K562 (cell line): Measurements from ENCODE around the gene SLC2A4RG. TPM values are rescaled to one million over a fixed set of nuclear protein-coding genes. Genes with fewer than 3 reads are reported as not detected.

ENCODE experiments used
- ATAC-seq: fragments of 200-7000 bp; cut with Tn5 transposase; 3 replicates; pipeline ENCODE4 v1.9.1; 2020; ENCODE audit warnings: moderate library complexity
- BruUV-seq: library from RNA; stranded (reverse); fragments of 400-500 nt; replicated peaks from 2 replicates; lab custom pipeline; 2021; lab: Mats Ljungman, UMichigan
- CTCF ChIA-PET: fragments of 300-600 bp; formaldehyde crosslinking; extraction: SDS; loops from one replicate; lab custom pipeline; 2021; ENCODE audit warnings: low intra/inter-chr PET ratio; lab: Yijun Ruan, JAX
- POLR2A ChIA-PET: fragments of 300-600, 350-650 bp; sonication (Branson Sonifier 250); formaldehyde crosslinking; extraction: SDS; loops from one replicate; lab custom pipeline; 2021; ENCODE audit warnings: antibody characterized with exemption, inconsistent platforms; lab: Yijun Ruan, JAX
- DNase-seq, 4 experiments: peaks; one replicate each; pipeline versions ENCODE4 v3.0.0 to v3.0.0-alpha.2; 2011 to 2018; ENCODE audit warnings: low spot score in 3 of 4, mixed read lengths in 3 of 4; ENCODE audit errors: extremely low read depth in 1 of 4
- FAIRE-seq: peaks from 2 replicates; lab custom pipeline; 2011; peaks lifted over from hg19 to GRCh38; lab: Jason Lieb, UNC
- H2AFZ ChIP-seq: 2 replicates; pipeline ENCODE4 v1.6.0; 2011; ENCODE audit warnings: low read depth, low read length, control low read depth, inconsistent platforms
- H3K27ac ChIP-seq: fragments of 200-600 bp; 3 replicates; pipeline ENCODE4 v1.8.0; 2011; ENCODE audit warnings: low read depth, mild to moderate bottlenecking, control low read depth, inconsistent platforms, low read length, moderate library complexity, mixed read lengths; ENCODE audit errors: extremely low read depth
- H3K27me3 ChIP-seq, 2 experiments: fragments of 300-600 bp in 1 of 2; 2 replicates in 1 of 2; 3 replicates in 1 of 2; pipeline versions ENCODE4 v1.6.0 to v1.8.0; 2011; ENCODE audit warnings: inconsistent platforms in 2 of 2, low read length in 2 of 2, mild to moderate bottlenecking in 1 of 2, mixed read lengths in 1 of 2, moderate library complexity in 1 of 2; ENCODE audit not compliant: control insufficient read depth in 2 of 2, insufficient read depth in 2 of 2
- H3K36me3 ChIP-seq: fragments of 300-600 bp; 3 replicates; pipeline ENCODE4 v1.8.0; 2011; ENCODE audit warnings: mild to moderate bottlenecking, low read length, inconsistent platforms; ENCODE audit not compliant: control insufficient read depth, insufficient read depth
- H3K4me1 ChIP-seq, 2 experiments: fragments of 200-600 bp in 1 of 2; replicated peaks in 1 of 2; 2 replicates in 1 of 2; 3 replicates in 1 of 2; pipeline versions ENCODE4 v1.5.1 to v1.8.0; 2011; ENCODE audit warnings: inconsistent platforms in 2 of 2, low read length in 2 of 2, mild to moderate bottlenecking in 1 of 2, mixed read lengths in 1 of 2, moderate library complexity in 1 of 2; ENCODE audit not compliant: control insufficient read depth in 2 of 2, insufficient read depth in 2 of 2
- H3K4me2 ChIP-seq: 2 replicates; pipeline ENCODE4 v1.6.1; 2011; ENCODE audit warnings: low read length, control low read depth, inconsistent platforms, mixed read lengths; ENCODE audit not compliant: insufficient read depth
- H3K4me3 ChIP-seq: fragments of 200-600 bp; sonication (generic), shearing (Covaris generic); 2 replicates; pipeline ENCODE4 v1.5.1; 2016; ENCODE audit warnings: control low read depth, inconsistent platforms
- H3K79me2 ChIP-seq: fragments of 200-600 bp; 3 replicates; pipeline ENCODE4 v1.8.0; 2011; ENCODE audit warnings: low read length, inconsistent platforms; ENCODE audit not compliant: control insufficient read depth, insufficient read depth
- H3K9ac ChIP-seq, 2 experiments: 2 replicates each; pipeline versions ENCODE4 v1.6.0 to v1.6.1; 2011; ENCODE audit warnings: low read depth in 2 of 2, low read length in 2 of 2, control low read depth in 1 of 2, inconsistent platforms in 1 of 2, mild to moderate bottlenecking in 1 of 2, mixed read lengths in 1 of 2; ENCODE audit not compliant: insufficient read depth in 1 of 2
- H3K9me1 ChIP-seq: one replicate; pipeline ENCODE4 v1.6.0; 2011; ENCODE audit warnings: inconsistent platforms, mild to moderate bottlenecking, low read length, moderate library complexity; ENCODE audit not compliant: control insufficient read depth, insufficient read depth
- H3K9me3 ChIP-seq: replicated peaks from 2 replicates; pipeline ENCODE4 v1.5.1; 2011; ENCODE audit warnings: low read depth, low read length, inconsistent platforms; ENCODE audit not compliant: control insufficient read depth, insufficient read depth
- H4K20me1 ChIP-seq: replicated peaks from 2 replicates; pipeline ENCODE4 v1.6.1; 2011; ENCODE audit warnings: low read length, inconsistent platforms, mixed read lengths; ENCODE audit not compliant: control insufficient read depth, insufficient read depth
- HDGF ChIP-seq: fragments of 450-650 bp; IDR thresholded peaks from 2 replicates; pipeline ENCODE4 v1.6.1; 2016
- MCM2 ChIP-seq: fragments of 450-650 bp; IDR thresholded peaks from 2 replicates; pipeline ENCODE4 v1.6.1; 2017; ENCODE audit warnings: low read depth, mild to moderate bottlenecking
- MNT ChIP-seq, 2 experiments: fragments of 450-650 bp; conservative IDR thresholded peaks; 2 replicates each; pipeline ENCODE4 v1.6.1; 2017; ENCODE audit warnings: mild to moderate bottlenecking in 2 of 2, moderate library complexity in 2 of 2
- SIN3A ChIP-seq, 2 experiments: fragments of 150-350 bp in 1 of 2; IDR thresholded peaks; 2 replicates each; pipeline ENCODE4 v1.6.1; 2011 to 2016; ENCODE audit warnings: borderline replicate concordance in 2 of 2, low read depth in 2 of 2, low read length in 2 of 2, mild to moderate bottlenecking in 2 of 2, moderate library complexity in 2 of 2; ENCODE audit not compliant: control insufficient read depth in 1 of 2
- SPI1 ChIP-seq: IDR thresholded peaks from 2 replicates; pipeline ENCODE4 v1.6.1; 2011; ENCODE audit warnings: low read depth, low read length, control low read depth, borderline replicate concordance
- TBL1XR1 ChIP-seq, 2 experiments: IDR thresholded peaks; 2 replicates each; pipeline ENCODE4 v1.6.1; 2012; ENCODE audit warnings: improper control_type of control experiment in 2 of 2, low read length in 2 of 2, mild to moderate bottlenecking in 1 of 2
- TFAP4 ChIP-seq: sonication (generic); formaldehyde crosslinking; IDR thresholded peaks from 2 replicates; pipeline ENCODE4 v1.8.0; 2022; ENCODE audit warnings: missing genetic modification reagents, mild to moderate bottlenecking, moderate library complexity, borderline replicate concordance
- ZBTB7A ChIP-seq: IDR thresholded peaks from 2 replicates; pipeline ENCODE4 v1.6.1; 2011; ENCODE audit warnings: low read depth, mild to moderate bottlenecking, low read length, moderate library complexity, borderline replicate concordance; ENCODE audit not compliant: control insufficient read depth
- ZFP1 ChIP-seq: fragments of 450-650 bp; formaldehyde crosslinking; IDR thresholded peaks from 2 replicates; pipeline ENCODE4 v1.4.0; 2020; ENCODE audit warnings: mild to moderate bottlenecking, mixed read lengths
- ZNF316 ChIP-seq: fragments of 450-650 bp; IDR thresholded peaks from 2 replicates; pipeline ENCODE4 v1.6.1; 2016
- ZNF347 ChIP-seq: fragments of 450-650 bp; formaldehyde crosslinking; IDR thresholded peaks from 2 replicates; pipeline ENCODE4 v1.4.0; 2020; ENCODE audit warnings: low read depth, mild to moderate bottlenecking, moderate library complexity
- WGBS: fragments of 100-300 bp; shearing (Covaris generic); methylation state at CpG from one replicate; pipeline ENCODE4 v1.1.6; 2016; ENCODE audit warnings: low coverage, mixed read lengths; ENCODE audit not compliant: insufficient coverage; ENCODE audit errors: missing lambda C conversion rate; 5-methylcytosine and 5-hydroxymethylcytosine counted together
- in situ Hi-C: fragments of 300-500 bp; cut with MboI; formaldehyde crosslinking; loops from 4 replicates; pipeline ENCODE4 v1.15.0; 2018; ENCODE audit warnings: inconsistent platforms, mixed read lengths
- intact Hi-C: fragments of 100-400 bp; cut with micrococcal nuclease; formaldehyde crosslinking; loops from 2 replicates; pipeline ENCODE4 v1.14.2; 2022
- polyA plus RNA-seq, 8 experiments: library from polyadenylated mRNA; depleted of rRNA in 4 of 8; stranded (reverse) in 5 of 8; unstranded in 3 of 8; fragments of >200 nt; fragmentation: Nextera tagmentation in 2 of 8; fragmentation: Illumina TruSeq in 1 of 8; extraction: Ambion mirVana in 2 of 8; extraction: Trizol in 1 of 8; gene quantifications; 2 replicates each; pipeline versions ENCODE4 v1.2.1 to v1.2.3, GENCODE V29; 2011 to 2014; ENCODE audit warnings: inconsistent platforms in 1 of 8, missing spikeins in 1 of 8
- total RNA-seq, 7 experiments: library from RNA; depleted of rRNA in 6 of 7; stranded (reverse); fragments of >200 nt in 6 of 7; fragmentation: Illumina TruSeq in 2 of 7; extraction: Trizol in 2 of 7; gene quantifications; 2 replicates each; pipeline versions ENCODE4 v1.2.1 to v1.2.3, GENCODE V29; 2011 to 2021; ENCODE audit warnings: low replicate concordance in 1 of 7

Gene SLC2A4RG
- total and polyA plus RNA-seq, 9 of the 15 experiments (the other 6 are each of a cell fraction or from before 2014, with no cell fraction given), result 0.34 to 97.3 (median 26.5) TPM

- H3K4me2 ChIP-seq, result no peak overlapping the region
- H3K36me3 ChIP-seq, result no peaks in the 10 kb centered on the region
- FAIRE-seq, result peak; percentile 66
- no TSS peak for BruUV-seq
- no peaks in the 10 kb centered on the region for H3K79me2 ChIP-seq
- no peak overlapping the region for H3K4me3 ChIP-seq
- H3K4me1 ChIP-seq, result peaks cover 6 to 39% of the 10 kb centered on the region in 2 experiments; a peak in 4 of 5 replicates
- H3K27ac ChIP-seq, result no peak overlapping the region
- H3K27me3 ChIP-seq, result no peaks in the 10 kb centered on the region
- WGBS, result 14% methylated on average over 14 of the region's 19 CpGs
- H2AFZ ChIP-seq, result no peak overlapping the region
- DNase-seq, result no peak
- no peaks in the 10 kb centered on the region for H3K9me3 ChIP-seq
- CTCF ChIA-PET, result no interaction called here
- no peaks in the 10 kb centered on the region for H3K9me1 ChIP-seq
- peak overlapping the region in 1 of 2 experiments; percentile 72; a peak in 1 of 4 replicates for H3K9ac ChIP-seq
- intact Hi-C loops (no loop called here), in situ Hi-C loops (no loop called here)
- ATAC-seq, result no peak
- POLR2A ChIA-PET, result interaction anchor here (0.6 to 1.5 kb wide), 5 partner anchors 8 to 37 kb away, joined by 3 to 4 read pairs (median 3); no protein-coding TSS in a partner anchor
- TF ChIP-seq ZBTB7A (peak; percentile 24; the same call in 1 of the 2 replicates), HDGF (no peak), TFAP4 (CRISPR knock-in tag) (peak; percentile 46; the same call in 1 of the 2 replicates), SIN3A (IDR thresholded peaks at IDR 0.05; ENCODE audit: borderline replicate concordance in 2 of 2, control insufficient read depth in 1 of 2, low read depth in 2 of 2, low read length in 2 of 2) (0 out of 4 replicates have a peak, but pooled peaks of 1 of the 2 experiments have one; percentile 10), MCM2 (no peak), TBL1XR1 (IDR thresholded peaks at IDR 0.05; ENCODE audit: low read length in 2 of 2) (no peak), ZNF347 (no peak), SPI1 (no peak), MNT (conservative IDR thresholded peaks at IDR 0.05) (0 out of 4 replicates have a peak, but pooled peaks of 1 of the 2 experiments have one; percentile 38), ZNF316 (peak; percentile 2; the same call in 1 of the 2 replicates), ZFP1 (CRISPR knock-in tag) (no peak)
- H4K20me1 ChIP-seq, result no peaks in the 10 kb centered on the region; the same call in 1 of the 2 replicates
Measured at GRCh38 chr20:63778034-63778752, 38.6 kb downstream of the SLC2A4RG start.
